Liver (tissue), 9 donors: ENCODE data around the gene DGCR8. TPM values are rescaled to one million over a fixed set of nuclear protein-coding genes. Genes with fewer than 3 reads are reported as not detected.

Experiments
- DNase-seq: peaks from one replicate; pipeline ENCODE4 v3.0.0-alpha.2; 2017; ENCODE audit warnings: low spot score
- H3K27ac ChIP-seq, 2 donors: one replicate each; pipeline ENCODE4 v1.7.0; 2013; ENCODE audit warnings: inconsistent platforms in 2 of 2, low read length in 2 of 2, control low read depth in 1 of 2, low read depth in 1 of 2, mild to moderate bottlenecking in 1 of 2
- H3K27me3 ChIP-seq, 4 donors: one replicate each; pipeline versions ENCODE4 v1.6.1 to v1.7.0; 2013; ENCODE audit warnings: low read length in 3 of 4, inconsistent platforms in 1 of 4, mild to moderate bottlenecking in 1 of 4, moderate library complexity in 1 of 4; ENCODE audit not compliant: control insufficient read depth in 4 of 4, insufficient read depth in 4 of 4
- H3K36me3 ChIP-seq, 4 donors: one replicate each; pipeline versions ENCODE4 v1.6.1 to v1.7.0; 2013; ENCODE audit warnings: low read length in 3 of 4, mild to moderate bottlenecking in 3 of 4, low read depth in 1 of 4, moderate library complexity in 1 of 4; ENCODE audit not compliant: control insufficient read depth in 4 of 4, insufficient read depth in 3 of 4
- H3K4me1 ChIP-seq, 4 donors: one replicate each; pipeline versions ENCODE4 v1.6.1 to v1.7.0; 2013; ENCODE audit warnings: low read length in 3 of 4, mild to moderate bottlenecking in 3 of 4, moderate library complexity in 1 of 4; ENCODE audit not compliant: control insufficient read depth in 4 of 4, insufficient read depth in 4 of 4
- H3K4me3 ChIP-seq, 3 donors: one replicate each; pipeline versions ENCODE4 v1.6.1 to v1.7.0; 2013; ENCODE audit warnings: low read length in 3 of 3, control low read depth in 1 of 3, low read depth in 1 of 3, mild to moderate bottlenecking in 1 of 3
- H3K9ac ChIP-seq, 2 donors: one replicate each; pipeline ENCODE4 v1.7.0; 2013; ENCODE audit warnings: low read length in 2 of 2, mild to moderate bottlenecking in 2 of 2, moderate library complexity in 2 of 2, control low read depth in 1 of 2, low read depth in 1 of 2
- H3K9me3 ChIP-seq, 4 donors: one replicate each; pipeline versions ENCODE4 v1.6.1 to v1.7.0; 2013; ENCODE audit warnings: low read length in 3 of 4; ENCODE audit not compliant: control insufficient read depth in 4 of 4
- EGR1 ChIP-seq, 2 donors: IDR thresholded peaks; 2 replicates each; pipeline ENCODE4 v1.6.1; 2016 to 2018; ENCODE audit warnings: antibody characterized with exemption in 2 of 2, low read depth in 2 of 2
- FOXA1 ChIP-seq: IDR thresholded peaks from 2 replicates; pipeline ENCODE4 v1.6.1; 2016; ENCODE audit warnings: antibody characterized with exemption
- FOXA2 ChIP-seq: IDR thresholded peaks from 2 replicates; pipeline ENCODE4 v1.6.1; 2016; ENCODE audit warnings: antibody characterized with exemption
- GABPA ChIP-seq, 2 donors: IDR thresholded peaks in 1 of 2; conservative IDR thresholded peaks in 1 of 2; 2 replicates each; pipeline ENCODE4 v1.6.1; 2016; ENCODE audit warnings: antibody characterized with exemption in 2 of 2, mild to moderate bottlenecking in 1 of 2, moderate library complexity in 1 of 2
- HNF4G ChIP-seq: IDR thresholded peaks from 2 replicates; pipeline ENCODE4 v1.6.1; 2016; ENCODE audit warnings: antibody characterized with exemption
- JUND ChIP-seq, 2 donors: IDR thresholded peaks; 2 replicates each; pipeline ENCODE4 v1.6.1; 2016; ENCODE audit warnings: antibody characterized with exemption in 2 of 2
- NR2F2 ChIP-seq: IDR thresholded peaks from 2 replicates; pipeline ENCODE4 v1.6.1; 2016; ENCODE audit warnings: antibody characterized with exemption
- RAD21 ChIP-seq, 2 donors: IDR thresholded peaks; 2 replicates each; pipeline ENCODE4 v1.6.1; 2016; ENCODE audit warnings: antibody characterized with exemption in 2 of 2, mild to moderate bottlenecking in 2 of 2
- RXRA ChIP-seq, 2 donors: IDR thresholded peaks; 2 replicates each; pipeline ENCODE4 v1.6.1; 2017 to 2018; ENCODE audit warnings: antibody characterized with exemption in 2 of 2, mild to moderate bottlenecking in 1 of 2
- YY1 ChIP-seq: IDR thresholded peaks from 2 replicates; pipeline ENCODE4 v1.6.1; 2016; ENCODE audit warnings: antibody characterized with exemption, mild to moderate bottlenecking
- WGBS: extraction: QIAGEN DNeasy Blood & Tissue Kit; methylation state at CpG from one replicate; pipeline ENCODE4 v1.1.7; 2013; 5-methylcytosine and 5-hydroxymethylcytosine counted together
- polyA plus RNA-seq, 2 donors: library from polyadenylated mRNA; stranded (reverse) in 1 of 2; unstranded in 1 of 2; fragments of 200-250 nt in 1 of 2; fragments of >200 nt in 1 of 2; fragmentation: Nextera tagmentation in 1 of 2; extraction: Ambion mirVana in 1 of 2; gene quantifications; one replicate each; pipeline versions ENCODE4 v1.2.1 to v1.2.3, GENCODE V29; 2013 to 2015
- total RNA-seq, 2 donors: library from RNA; depleted of rRNA; stranded (reverse); fragments of >200 nt; gene quantifications; one replicate each; pipeline ENCODE4 v1.2.3, GENCODE V29; 2014
- TF ChIP-seq, protein P1 (sequence below): IDR thresholded peaks from 2 replicates; pipeline ENCODE4 v1.6.1; 2016; ENCODE audit warnings: antibody characterized with exemption
- TF ChIP-seq, protein P2 (sequence below): IDR thresholded peaks from 2 replicates; pipeline ENCODE4 v1.6.1; 2016; ENCODE audit warnings: antibody characterized with exemption
- TF ChIP-seq, protein P3 (sequence below): IDR thresholded peaks from 2 replicates; pipeline ENCODE4 v1.6.1; 2016; ENCODE audit warnings: antibody characterized with exemption
- TF ChIP-seq, protein P4 (sequence below): fragments of 150-350 bp; IDR thresholded peaks from 2 replicates; pipeline ENCODE4 v1.5.1; 2017; ENCODE audit warnings: improper control_type of control experiment, low read depth, low read length; ENCODE audit not compliant: missing input control
- donor health status: healthy.
- donor health status: healthy.
- donor health status: healthy.
- donor health status: healthy.
- donor health status: healthy.

The DGCR8 gene
- total and polyA plus RNA-seq, 4 donors, result 7.9 to 27.1 (median 15.8) TPM

DNA sequence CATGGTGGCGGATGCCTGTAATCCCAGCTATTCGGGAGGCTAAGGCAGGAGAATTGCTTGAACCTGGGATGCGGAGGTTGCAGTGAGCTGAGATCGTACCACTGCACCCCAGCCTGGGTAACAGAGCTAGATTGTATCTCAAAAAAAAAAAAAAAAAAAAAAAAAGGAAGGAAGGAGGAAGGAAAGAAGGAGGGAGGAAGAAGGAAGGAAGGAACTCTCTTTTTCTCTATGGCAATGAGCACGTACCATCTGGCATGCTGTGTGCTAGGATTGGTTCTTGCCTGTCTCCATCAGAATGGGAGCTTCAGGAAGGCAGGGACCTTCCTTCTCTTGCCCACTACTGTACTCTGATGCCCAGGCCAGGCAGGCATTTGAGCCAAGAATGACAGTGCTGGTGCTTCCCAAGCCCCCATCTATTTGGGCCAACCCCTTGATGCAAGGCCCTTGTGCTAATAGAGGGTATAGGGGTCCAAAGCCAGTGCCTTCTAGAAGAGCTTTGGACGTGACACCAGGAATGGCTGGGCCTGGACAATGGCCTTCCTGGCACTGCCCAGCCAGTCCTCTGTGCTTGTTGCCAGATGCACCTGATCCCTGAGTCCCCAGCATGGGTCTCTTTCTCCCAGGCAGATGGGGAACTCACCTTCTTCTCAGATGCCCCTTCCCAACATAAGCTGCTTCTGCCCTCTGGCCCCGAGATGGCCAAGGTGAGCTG lies 10.6 kb upstream of the DGCR8 start:
- no peak for TF ChIP-seq FOXA2
- no peak for TF ChIP-seq EGR1 (IDR thresholded peaks at IDR 0.05; ENCODE audit: low read depth in 2 of 2)
- TF ChIP-seq FOXA1, result no peak
- no peak for TF ChIP-seq RXRA (IDR thresholded peaks at IDR 0.05)
- TF ChIP-seq, protein P1, sequence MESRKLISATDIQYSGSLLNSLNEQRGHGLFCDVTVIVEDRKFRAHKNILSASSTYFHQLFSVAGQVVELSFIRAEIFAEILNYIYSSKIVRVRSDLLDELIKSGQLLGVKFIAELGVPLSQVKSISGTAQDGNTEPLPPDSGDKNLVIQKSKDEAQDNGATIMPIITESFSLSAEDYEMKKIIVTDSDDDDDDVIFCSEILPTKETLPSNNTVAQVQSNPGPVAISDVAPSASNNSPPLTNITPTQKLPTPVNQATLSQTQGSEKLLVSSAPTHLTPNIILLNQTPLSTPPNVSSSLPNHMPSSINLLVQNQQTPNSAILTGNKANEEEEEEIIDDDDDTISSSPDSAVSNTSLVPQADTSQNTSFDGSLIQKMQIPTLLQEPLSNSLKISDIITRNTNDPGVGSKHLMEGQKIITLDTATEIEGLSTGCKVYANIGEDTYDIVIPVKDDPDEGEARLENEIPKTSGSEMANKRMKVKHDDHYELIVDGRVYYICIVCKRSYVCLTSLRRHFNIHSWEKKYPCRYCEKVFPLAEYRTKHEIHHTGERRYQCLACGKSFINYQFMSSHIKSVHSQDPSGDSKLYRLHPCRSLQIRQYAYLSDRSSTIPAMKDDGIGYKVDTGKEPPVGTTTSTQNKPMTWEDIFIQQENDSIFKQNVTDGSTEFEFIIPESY, result no peak
- TF ChIP-seq GABPA (IDR thresholded peaks at IDR 0.05 in 1 of 2, conservative IDR thresholded peaks at IDR 0.05 in 1 of 2), result no peak
- no peak for TF ChIP-seq RAD21 (IDR thresholded peaks at IDR 0.05)
- no peak for TF ChIP-seq JUND (IDR thresholded peaks at IDR 0.05)
- no peak for TF ChIP-seq HNF4G
- TF ChIP-seq YY1, result no peak
- no peaks in the 10 kb centered on the region for H3K9me3 ChIP-seq
- 86% methylated on average over 7 of the region's 7 CpGs for WGBS
- no peak overlapping the region for H3K4me3 ChIP-seq
- H3K36me3 ChIP-seq, result peaks cover 0 to 5% (median 2%) of the 10 kb centered on the region in 4 donors
- H3K4me1 ChIP-seq, result no peaks in the 10 kb centered on the region
- no peak overlapping the region for H3K27ac ChIP-seq
- no peak for DNase-seq
- H3K27me3 ChIP-seq, result no peaks in the 10 kb centered on the region
- no peak overlapping the region for H3K9ac ChIP-seq

DNA sequence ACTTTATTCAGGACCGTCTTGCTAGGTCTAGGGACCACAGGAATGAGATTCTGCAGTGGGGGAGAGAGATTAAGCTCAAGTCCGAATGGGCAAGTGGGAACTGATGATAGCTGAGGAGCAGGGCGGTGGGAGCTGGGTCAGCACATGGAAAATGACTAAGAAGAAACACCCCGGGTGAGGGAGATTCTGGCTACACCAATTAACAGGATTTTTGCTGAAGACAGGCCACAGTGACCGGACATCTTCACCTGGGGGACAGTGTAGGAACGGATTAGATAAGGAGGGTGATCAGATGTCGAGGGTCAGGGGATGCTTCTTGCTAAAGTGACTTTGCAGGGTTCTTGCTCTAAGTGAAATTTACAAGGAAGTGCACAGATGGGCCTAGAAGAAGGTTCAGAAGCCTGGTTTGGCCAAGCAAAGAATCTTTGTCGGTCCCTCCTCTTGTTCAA lies 8.5 kb upstream of the DGCR8 start:
- WGBS, result 87% methylated on average over 8 of the region's 8 CpGs
- H3K9me3 ChIP-seq, result no peaks in the 10 kb centered on the region
- DNase-seq, result no peak
- H3K9ac ChIP-seq, result no peak overlapping the region
- H3K4me1 ChIP-seq, result no peaks in the 10 kb centered on the region
- TF ChIP-seq, protein P2, sequence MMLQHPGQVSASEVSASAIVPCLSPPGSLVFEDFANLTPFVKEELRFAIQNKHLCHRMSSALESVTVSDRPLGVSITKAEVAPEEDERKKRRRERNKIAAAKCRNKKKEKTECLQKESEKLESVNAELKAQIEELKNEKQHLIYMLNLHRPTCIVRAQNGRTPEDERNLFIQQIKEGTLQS, result no peak
- TF ChIP-seq NR2F2 (no peak), JUND (IDR thresholded peaks at IDR 0.05) (no peak), RAD21 (IDR thresholded peaks at IDR 0.05) (no peak), GABPA (IDR thresholded peaks at IDR 0.05 in 1 of 2, conservative IDR thresholded peaks at IDR 0.05 in 1 of 2) (no peak), HNF4G (no peak)
- TF ChIP-seq, protein P3, sequence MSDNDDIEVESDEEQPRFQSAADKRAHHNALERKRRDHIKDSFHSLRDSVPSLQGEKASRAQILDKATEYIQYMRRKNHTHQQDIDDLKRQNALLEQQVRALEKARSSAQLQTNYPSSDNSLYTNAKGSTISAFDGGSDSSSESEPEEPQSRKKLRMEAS, result no peak
- TF ChIP-seq, protein P4, sequence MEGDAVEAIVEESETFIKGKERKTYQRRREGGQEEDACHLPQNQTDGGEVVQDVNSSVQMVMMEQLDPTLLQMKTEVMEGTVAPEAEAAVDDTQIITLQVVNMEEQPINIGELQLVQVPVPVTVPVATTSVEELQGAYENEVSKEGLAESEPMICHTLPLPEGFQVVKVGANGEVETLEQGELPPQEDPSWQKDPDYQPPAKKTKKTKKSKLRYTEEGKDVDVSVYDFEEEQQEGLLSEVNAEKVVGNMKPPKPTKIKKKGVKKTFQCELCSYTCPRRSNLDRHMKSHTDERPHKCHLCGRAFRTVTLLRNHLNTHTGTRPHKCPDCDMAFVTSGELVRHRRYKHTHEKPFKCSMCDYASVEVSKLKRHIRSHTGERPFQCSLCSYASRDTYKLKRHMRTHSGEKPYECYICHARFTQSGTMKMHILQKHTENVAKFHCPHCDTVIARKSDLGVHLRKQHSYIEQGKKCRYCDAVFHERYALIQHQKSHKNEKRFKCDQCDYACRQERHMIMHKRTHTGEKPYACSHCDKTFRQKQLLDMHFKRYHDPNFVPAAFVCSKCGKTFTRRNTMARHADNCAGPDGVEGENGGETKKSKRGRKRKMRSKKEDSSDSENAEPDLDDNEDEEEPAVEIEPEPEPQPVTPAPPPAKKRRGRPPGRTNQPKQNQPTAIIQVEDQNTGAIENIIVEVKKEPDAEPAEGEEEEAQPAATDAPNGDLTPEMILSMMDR, result no peak
- no peak overlapping the region for H3K4me3 ChIP-seq
- H3K27ac ChIP-seq, result no peak overlapping the region
- no peaks in the 10 kb centered on the region for H3K36me3 ChIP-seq
- no peaks in the 10 kb centered on the region for H3K27me3 ChIP-seq
